WI38 (cell line): ENCODE data around the gene ASB6.

Experiments
- H3K4me3 ChIP-seq: 2 replicates; pipeline ENCODE4 v1.5.1; 2011; ENCODE audit warnings: low read depth, mild to moderate bottlenecking, control low read depth, low read length
- CTCF ChIP-seq: IDR thresholded peaks from 2 replicates; pipeline ENCODE4 v1.5.1; 2012; ENCODE audit warnings: low read depth, mild to moderate bottlenecking, control low read depth, low read length

ASB6 gene

GRCh38 chr9:129641750-129642585, at the start of gene ASB6:
ASB6 (minus strand) TSS chr9:129642151; CDS start chr9:129641999, 152 bp downstream.
- H3K4me3 ChIP-seq: peak within 1 kb of the TSS; percentile 97
- peak; percentile 98 for TF ChIP-seq CTCF

GRCh38 chr9:129688285-129689043, 46.5 kb upstream of the ASB6 start:
- TF ChIP-seq CTCF: no peak
- H3K4me3 ChIP-seq: no peak overlapping the region

GRCh38 chr9:129687391-129687790, 45.4 kb upstream of the ASB6 start:
- TF ChIP-seq CTCF: no peak
- no peak overlapping the region for H3K4me3 ChIP-seq

- TF ChIP-seq CTCF: no peak
These were observed 44.8 kb upstream of the ASB6 start for GRCh38 chr9:129686736-129687135.

GRCh38 chr9:129685933-129686259, 43.9 kb upstream of the ASB6 start:
- no peak for TF ChIP-seq CTCF
- H3K4me3 ChIP-seq: no peak overlapping the region

More at GRCh38 chr9:129686736-129687135, 44.8 kb upstream of the ASB6 start:
- H3K4me3 ChIP-seq: no peak overlapping the region

GRCh38 chr9:129685220-129685932, 43.4 kb upstream of the ASB6 start:
- no peak overlapping the region for H3K4me3 ChIP-seq
- no peak for TF ChIP-seq CTCF
